HG02642 (cell line): ENCODE measurements around the gene RIPK4.
"Not testable (repeated sequence)": the region's sequence is repeated elsewhere in the genome, so short reads cannot be mapped to it uniquely, and the experiment has no call there.

ENCODE experiments used
- ATAC-seq: cut with Tn5 transposase; IDR thresholded peaks from one replicate; pipeline ENCODE4 v1.9.1; 2021; ENCODE audit warnings: mild to moderate bottlenecking; ENCODE audit not compliant: unreplicated experiment, poor library complexity

RIPK4 gene

GRCh38 chr21:41722052-41723018 lies 44.5 kb downstream of the RIPK4 start:
- ATAC-seq: no peak

DNA sequence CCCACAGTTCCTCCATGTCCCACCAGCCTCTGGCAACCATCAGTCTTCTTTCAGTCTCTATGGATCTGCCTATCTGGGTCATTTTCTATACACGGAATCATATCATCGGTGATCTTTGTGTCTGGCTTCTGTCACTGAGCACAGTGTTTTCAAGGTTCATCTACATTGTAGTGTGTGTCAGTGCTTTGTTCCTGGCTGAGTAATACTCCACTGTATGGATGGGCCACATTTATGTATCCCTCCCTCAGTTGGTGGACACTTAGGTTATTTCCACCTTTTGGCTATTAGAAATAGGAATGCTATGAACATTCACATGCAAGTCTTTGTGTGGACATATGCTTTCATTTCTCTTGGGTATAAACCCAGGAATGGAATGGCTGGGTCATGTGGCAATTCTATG lies 46.6 kb downstream of the RIPK4 start:
- ATAC-seq: no peak

GRCh38 chr21:41719691-41720090 lies 47.2 kb downstream of the RIPK4 start:
- no peak for ATAC-seq

- ATAC-seq: no peak
These were observed 49.1 kb downstream of the RIPK4 start for GRCh38 chr21:41717573-41718330.

- ATAC-seq: no peak
These were observed 50.1 kb downstream of the RIPK4 start for GRCh38 chr21:41716751-41717150.

DNA sequence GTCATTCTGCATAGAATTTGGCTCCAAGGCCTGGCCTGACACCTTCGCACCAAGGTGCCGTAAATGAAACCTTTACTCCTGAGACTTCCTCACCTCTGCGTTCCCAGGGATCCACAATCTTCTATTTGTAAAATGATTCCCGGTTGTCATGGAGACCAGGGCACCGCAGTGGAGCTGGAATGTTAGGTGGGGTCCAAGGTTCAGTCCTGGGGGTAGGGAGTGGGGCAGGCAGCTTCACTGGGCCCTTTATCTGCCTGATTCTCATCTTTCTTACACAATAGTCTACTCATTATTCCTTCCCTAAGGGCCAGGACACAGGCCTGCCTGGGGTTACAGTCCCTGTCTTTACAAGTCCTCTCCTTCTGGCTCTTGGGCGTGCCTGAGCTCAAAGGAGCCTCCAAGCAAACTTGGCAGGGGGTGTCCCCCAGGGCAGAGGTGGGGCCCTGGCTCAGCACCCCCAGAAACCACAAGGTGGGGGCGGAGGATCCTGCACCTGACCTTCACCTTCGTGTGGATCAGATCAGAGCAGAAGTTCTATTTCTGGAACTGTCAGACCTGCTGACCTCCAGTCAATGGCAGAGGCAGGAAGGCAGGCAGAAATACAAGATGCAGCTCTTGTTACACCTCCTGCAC lies 51.1 kb downstream of the RIPK4 start:
- no peak for ATAC-seq

- ATAC-seq: not testable (repeated sequence)
These were observed 52.5 kb downstream of the RIPK4 start for GRCh38 chr21:41714299-41714865.

DNA sequence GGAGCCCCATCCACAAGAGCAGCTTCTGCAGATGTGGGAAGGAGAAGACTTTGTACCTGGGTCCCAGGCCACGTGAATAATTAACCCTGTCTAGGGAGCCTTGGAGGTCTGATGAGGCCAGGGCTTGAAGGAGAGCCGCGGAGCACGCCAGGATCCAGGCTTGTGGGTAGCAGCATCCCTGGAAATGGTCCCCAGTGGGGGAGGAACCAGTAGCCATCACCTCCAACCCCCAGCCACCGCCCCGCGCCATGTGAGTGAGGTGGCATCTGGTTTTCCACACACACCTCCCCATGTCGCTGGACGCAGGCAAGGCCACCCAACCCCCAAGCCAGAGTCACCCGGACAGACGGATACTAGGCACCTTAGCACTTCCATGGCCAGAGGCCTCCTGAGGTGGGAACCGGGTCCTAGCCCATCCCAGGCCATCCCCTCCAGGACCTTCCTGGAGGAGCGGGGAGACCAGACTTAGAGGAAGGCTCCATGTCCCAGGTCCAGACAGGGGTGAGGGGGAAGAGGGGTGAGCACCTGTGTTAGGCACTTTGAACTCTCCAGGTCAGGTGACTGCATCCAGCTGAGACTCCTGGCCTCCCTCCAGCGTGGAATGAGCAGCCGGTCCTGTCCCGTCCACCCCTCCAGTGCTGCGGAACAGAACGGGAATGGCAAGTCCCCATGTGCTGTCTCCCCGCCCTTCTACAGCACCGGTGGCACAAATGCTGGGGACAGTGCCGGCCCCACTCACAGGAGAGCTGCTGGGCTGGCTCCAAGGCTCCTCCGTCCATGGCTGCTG lies 53.2 kb downstream of the RIPK4 start:
- ATAC-seq: no peak

- no peak for ATAC-seq
These were observed 54.1 kb downstream of the RIPK4 start for GRCh38 chr21:41712730-41713129.

DNA sequence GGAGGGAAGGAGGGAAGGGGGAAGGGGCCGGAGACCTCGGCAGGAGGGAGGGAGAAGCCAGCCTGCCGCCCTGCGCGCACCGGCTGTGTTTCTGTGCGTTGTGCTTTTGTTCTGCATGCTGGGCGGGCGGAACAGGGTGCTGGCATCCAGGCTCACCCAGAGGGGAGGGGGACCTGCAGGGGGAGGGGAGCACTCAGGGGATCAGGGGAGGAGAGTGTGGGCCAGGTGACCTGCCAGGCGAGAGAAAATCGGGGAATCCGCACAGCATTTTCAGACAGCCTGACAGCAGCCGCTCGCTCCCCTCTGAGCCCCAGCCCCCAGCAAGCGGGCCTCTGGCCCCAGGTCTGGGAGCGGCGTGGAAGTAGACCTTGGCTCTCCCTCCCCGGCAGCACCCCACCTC lies 54.7 kb downstream of the RIPK4 start:
- ATAC-seq: no peak

DNA sequence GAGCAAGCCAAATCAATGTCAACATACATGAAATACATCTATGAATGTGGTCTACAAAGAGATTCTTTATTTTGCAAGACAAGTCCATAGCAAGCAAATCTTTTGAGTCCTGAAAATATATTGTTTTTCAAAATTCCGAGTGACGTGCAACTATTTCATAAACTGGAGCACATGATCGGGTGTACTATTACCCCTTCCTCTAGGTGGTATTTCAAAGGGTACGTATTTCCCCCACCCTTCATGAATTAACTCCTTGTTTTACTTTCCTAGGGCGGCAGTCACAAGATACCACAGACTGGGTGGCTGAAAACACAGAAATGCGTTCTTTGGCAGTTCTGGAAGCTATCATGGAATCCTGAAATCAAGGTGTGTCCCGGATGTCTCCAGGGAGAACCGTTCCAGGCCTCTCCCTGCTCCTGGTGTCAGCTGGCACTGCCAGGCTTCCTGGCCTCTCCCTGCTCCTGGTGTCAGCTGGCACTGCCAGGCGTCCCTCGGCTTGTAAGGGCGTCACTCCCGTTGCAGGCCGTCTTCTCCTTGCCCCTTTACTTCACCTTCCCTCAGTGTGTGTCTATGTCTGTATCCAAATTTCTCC lies 55.3 kb downstream of the RIPK4 start:
- ATAC-seq: no peak

- ATAC-seq: no peak
These were observed 56.1 kb downstream of the RIPK4 start for GRCh38 chr21:41710823-41711160.

- ATAC-seq: no peak
These were observed 56.7 kb downstream of the RIPK4 start for GRCh38 chr21:41709965-41710822.

GRCh38 chr21:41709166-41709565 lies 57.7 kb downstream of the RIPK4 start:
- no peak for ATAC-seq

GRCh38 chr21:41707960-41708330 lies 58.9 kb downstream of the RIPK4 start:
- ATAC-seq: no peak

GRCh38 chr21:41707231-41707959 lies 59.5 kb downstream of the RIPK4 start:
- no peak for ATAC-seq

DNA sequence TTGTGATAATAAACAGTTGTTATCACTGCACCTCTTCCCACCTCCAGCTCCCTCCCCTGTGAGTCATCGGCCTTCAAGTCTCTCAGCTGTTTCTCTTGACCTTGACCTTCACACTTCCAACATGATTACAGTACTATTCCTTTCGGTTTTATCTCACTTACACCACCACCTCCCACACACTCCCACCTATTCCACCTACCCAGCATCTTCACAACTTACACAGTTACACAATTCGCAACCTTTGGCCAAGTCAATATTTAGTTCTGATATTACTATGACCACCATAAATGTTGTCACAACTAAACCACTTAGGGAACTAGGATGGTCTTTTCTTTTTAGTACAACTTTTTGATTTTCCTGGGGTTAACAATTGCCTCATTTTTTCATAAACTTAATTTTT lies 60.2 kb downstream of the RIPK4 start:
- ATAC-seq: no peak

GRCh38 chr21:41706263-41706639 lies 60.6 kb downstream of the RIPK4 start:
- no peak for ATAC-seq
